ENCODE results near the gene HBS1L. TPM values are rescaled to one million over a fixed set of nuclear protein-coding genes. Genes with fewer than 3 reads are reported as not detected.

The HBS1L gene
- total RNA-seq, 1 donor from 2014 or later = 41.7 TPM

DNA sequence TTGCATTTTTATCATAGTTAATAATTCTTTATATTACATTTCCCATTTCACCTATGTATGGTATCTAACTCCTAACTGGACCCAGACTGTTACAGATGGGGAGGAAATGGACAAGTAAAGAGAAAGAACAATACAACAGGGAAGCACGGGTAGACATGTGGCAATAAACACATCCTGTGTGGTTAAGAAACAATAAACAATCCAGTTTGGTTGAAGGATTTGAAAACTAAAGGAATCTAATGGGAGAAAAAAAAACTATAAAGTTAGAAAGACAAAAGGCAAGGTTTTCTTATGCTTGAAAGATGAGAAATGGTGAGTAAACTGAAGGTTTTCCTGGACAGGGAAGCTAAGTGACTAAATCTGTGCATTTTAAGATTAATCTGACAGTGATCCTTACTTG is 69.8 kb downstream of the HBS1L start:
- TF ChIP-seq POLR2A (IDR thresholded peaks at IDR 0.05) = no peak
- no peak for TF ChIP-seq POLR2AphosphoS5 (IDR thresholded peaks at IDR 0.05; ENCODE audit: insufficient read depth in 1 of 2, low read depth in 1 of 2)
- TF ChIP-seq, protein P1, sequence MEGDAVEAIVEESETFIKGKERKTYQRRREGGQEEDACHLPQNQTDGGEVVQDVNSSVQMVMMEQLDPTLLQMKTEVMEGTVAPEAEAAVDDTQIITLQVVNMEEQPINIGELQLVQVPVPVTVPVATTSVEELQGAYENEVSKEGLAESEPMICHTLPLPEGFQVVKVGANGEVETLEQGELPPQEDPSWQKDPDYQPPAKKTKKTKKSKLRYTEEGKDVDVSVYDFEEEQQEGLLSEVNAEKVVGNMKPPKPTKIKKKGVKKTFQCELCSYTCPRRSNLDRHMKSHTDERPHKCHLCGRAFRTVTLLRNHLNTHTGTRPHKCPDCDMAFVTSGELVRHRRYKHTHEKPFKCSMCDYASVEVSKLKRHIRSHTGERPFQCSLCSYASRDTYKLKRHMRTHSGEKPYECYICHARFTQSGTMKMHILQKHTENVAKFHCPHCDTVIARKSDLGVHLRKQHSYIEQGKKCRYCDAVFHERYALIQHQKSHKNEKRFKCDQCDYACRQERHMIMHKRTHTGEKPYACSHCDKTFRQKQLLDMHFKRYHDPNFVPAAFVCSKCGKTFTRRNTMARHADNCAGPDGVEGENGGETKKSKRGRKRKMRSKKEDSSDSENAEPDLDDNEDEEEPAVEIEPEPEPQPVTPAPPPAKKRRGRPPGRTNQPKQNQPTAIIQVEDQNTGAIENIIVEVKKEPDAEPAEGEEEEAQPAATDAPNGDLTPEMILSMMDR (IDR thresholded peaks at IDR 0.05) = no peak
- intact Hi-C loops (cut with DNase I) = no loop called here
- no peaks in the 10 kb centered on the region for H3K9me3 ChIP-seq
- DNase-seq (ENCODE audit: extremely low spot score in 2 of 2) = no peak
- no peaks in the 10 kb centered on the region for H3K27me3 ChIP-seq
- H3K27ac ChIP-seq = no peak overlapping the region
- H3K36me3 ChIP-seq = peaks cover 0 to 23% of the 10 kb centered on the region in 2 donors
- H3K4me1 ChIP-seq = no peaks in the 10 kb centered on the region
- H3K4me3 ChIP-seq = no peak overlapping the region

DNA sequence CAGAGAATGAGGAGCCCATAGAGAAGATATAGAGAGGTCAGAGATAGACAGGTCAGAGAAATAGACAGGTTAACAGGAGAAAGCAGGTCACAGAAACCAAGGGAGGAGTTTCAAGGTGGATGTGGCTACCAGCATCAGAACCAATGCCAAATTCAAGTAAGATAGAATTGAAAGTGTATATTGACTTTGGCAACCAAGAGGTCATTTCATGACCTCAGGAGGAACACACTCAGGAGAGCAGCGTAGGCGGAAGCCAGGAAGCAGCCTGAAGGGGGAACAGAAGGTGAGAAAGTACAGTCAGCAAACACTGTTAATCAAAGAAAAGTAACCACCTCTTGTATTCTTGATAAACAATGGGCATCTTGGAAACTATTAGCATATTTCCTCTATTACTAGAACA is 70.8 kb downstream of the HBS1L start:
- Histone ChIP-seq H3K9me3 (no peaks in the 10 kb centered on the region), H3K4me1 (no peaks in the 10 kb centered on the region), H3K27ac (no peak overlapping the region), H3K27me3 (no peaks in the 10 kb centered on the region), H3K4me3 (no peak overlapping the region), H3K36me3 (peaks cover 0 to 31% of the 10 kb centered on the region in 2 donors)
- intact Hi-C loops (cut with DNase I) = no loop called here
- TF ChIP-seq, protein P1 (IDR thresholded peaks at IDR 0.05) = no peak
- TF ChIP-seq POLR2A (IDR thresholded peaks at IDR 0.05) = no peak
- TF ChIP-seq POLR2AphosphoS5 (IDR thresholded peaks at IDR 0.05; ENCODE audit: insufficient read depth in 1 of 2, low read depth in 1 of 2) = no peak
- no peak for DNase-seq (ENCODE audit: extremely low spot score in 2 of 2)

DNA sequence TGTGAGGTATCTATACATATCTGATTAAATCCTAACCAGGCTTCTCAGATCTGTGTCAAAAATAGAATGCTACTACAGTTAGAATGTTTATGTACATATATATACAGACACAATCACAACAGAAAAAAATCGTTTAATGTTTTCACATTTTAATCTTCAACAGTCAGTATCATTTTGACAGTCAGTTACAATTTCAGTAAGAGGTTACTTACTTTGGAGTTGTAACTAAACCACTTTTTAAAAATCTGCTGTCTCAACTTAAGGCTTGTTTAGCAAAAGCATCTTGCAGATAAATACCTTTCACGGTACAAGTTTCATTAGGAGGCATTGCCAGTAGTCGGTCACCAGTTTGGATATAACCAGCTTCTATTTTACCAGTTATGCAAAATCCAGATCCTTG is 72.5 kb downstream of the HBS1L start:
- Histone ChIP-seq H3K36me3 (peaks cover 0 to 35% of the 10 kb centered on the region in 2 donors), H3K27ac (no peak overlapping the region), H3K27me3 (no peaks in the 10 kb centered on the region), H3K4me3 (no peak overlapping the region), H3K9me3 (no peaks in the 10 kb centered on the region), H3K4me1 (no peaks in the 10 kb centered on the region)
- TF ChIP-seq, protein P1 (IDR thresholded peaks at IDR 0.05) = no peak
- no peak for TF ChIP-seq POLR2AphosphoS5 (IDR thresholded peaks at IDR 0.05; ENCODE audit: insufficient read depth in 1 of 2, low read depth in 1 of 2)
- intact Hi-C loops (cut with DNase I) = no loop called here
- no peak for DNase-seq (ENCODE audit: extremely low spot score in 2 of 2)

DNA sequence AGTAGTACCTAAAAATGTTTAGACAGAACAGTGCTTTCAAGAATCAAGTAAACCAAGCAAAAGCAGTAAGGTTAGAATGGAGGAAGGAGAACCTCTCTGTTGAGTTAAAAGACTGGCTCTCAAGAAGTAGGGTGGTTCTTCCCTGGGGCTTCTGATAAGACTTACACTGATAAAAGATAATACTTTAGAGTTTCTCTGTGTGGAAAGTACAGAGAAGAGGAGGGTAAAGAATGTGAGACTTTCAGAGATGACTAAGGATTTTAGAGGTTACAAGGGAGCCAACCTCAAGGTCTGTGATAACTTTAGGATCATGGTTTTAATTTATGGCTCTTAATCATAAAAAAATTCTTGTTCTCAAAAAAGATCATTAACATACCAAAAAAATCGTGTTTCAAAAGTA is 73.8 kb downstream of the HBS1L start:
- Histone ChIP-seq H3K9me3 (no peaks in the 10 kb centered on the region), H3K36me3 (peaks cover 0 to 35% of the 10 kb centered on the region in 2 donors), H3K27me3 (no peaks in the 10 kb centered on the region), H3K27ac (no peak overlapping the region), H3K4me1 (no peaks in the 10 kb centered on the region), H3K4me3 (no peak overlapping the region)
- no peak for DNase-seq (ENCODE audit: extremely low spot score in 2 of 2)
- TF ChIP-seq, protein P1 (IDR thresholded peaks at IDR 0.05) = no peak
- no peak for TF ChIP-seq POLR2AphosphoS5 (IDR thresholded peaks at IDR 0.05; ENCODE audit: insufficient read depth in 1 of 2, low read depth in 1 of 2)
- no peak for TF ChIP-seq POLR2A (IDR thresholded peaks at IDR 0.05)
- intact Hi-C loops (cut with DNase I) = no loop called here

DNA sequence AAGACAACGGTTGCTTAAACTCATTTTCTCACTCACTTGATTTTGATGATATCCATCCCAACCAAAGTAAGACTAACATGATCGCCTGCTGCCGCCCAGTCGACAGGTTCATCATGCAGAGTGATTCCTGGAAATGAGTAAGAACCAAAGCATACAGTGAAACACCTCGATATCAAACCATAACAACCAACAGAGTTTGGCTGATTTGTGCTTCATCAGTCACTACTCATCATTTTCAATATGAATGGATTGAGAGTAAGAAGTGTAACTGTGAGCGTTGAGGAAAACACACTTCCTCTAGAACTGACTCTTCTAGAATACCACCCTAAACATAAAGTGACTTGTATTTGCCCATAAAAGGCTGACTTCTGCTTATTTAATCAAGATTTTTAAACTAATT is 75.5 kb downstream of the HBS1L start:
- DNase-seq (ENCODE audit: extremely low spot score in 2 of 2) = no peak
- no peak overlapping the region for H3K4me3 ChIP-seq
- TF ChIP-seq POLR2A (IDR thresholded peaks at IDR 0.05) = no peak
- no peak for TF ChIP-seq POLR2AphosphoS5 (IDR thresholded peaks at IDR 0.05; ENCODE audit: insufficient read depth in 1 of 2, low read depth in 1 of 2)
- H3K27ac ChIP-seq = no peak overlapping the region
- no peaks in the 10 kb centered on the region for H3K4me1 ChIP-seq
- no peaks in the 10 kb centered on the region for H3K9me3 ChIP-seq
- no peaks in the 10 kb centered on the region for H3K27me3 ChIP-seq
- H3K36me3 ChIP-seq = peaks cover 0 to 27% of the 10 kb centered on the region in 2 donors
- intact Hi-C loops (cut with DNase I) = no loop called here
